H9 (cell line): ENCODE measurements around the gene FXYD1. TPM values are rescaled to one million over a fixed set of nuclear protein-coding genes. Genes with fewer than 3 reads are reported as not detected.

Source experiments
- DNase-seq: peaks from one replicate; pipeline ENCODE4 v3.0.0-alpha.2; 2017
- H2AFZ ChIP-seq: one replicate; pipeline ENCODE4 v1.6.1; 2013; ENCODE audit warnings: mild to moderate bottlenecking, low read length, control low read depth, moderate library complexity
- H2AK5ac ChIP-seq: 2 replicates; pipeline ENCODE4 v1.6.1; 2013; ENCODE audit warnings: low read length, control low read depth, mixed read lengths; ENCODE audit not compliant: insufficient read length
- H2BK120ac ChIP-seq: one replicate; pipeline ENCODE4 v1.6.1; 2013; ENCODE audit warnings: low read depth, mild to moderate bottlenecking, low read length, control low read depth, inconsistent platforms; ENCODE audit not compliant: poor library complexity, severe bottlenecking
- H2BK12ac ChIP-seq: 2 replicates; pipeline ENCODE4 v1.6.1; 2013; ENCODE audit warnings: low read length, control low read depth, mixed read lengths, low read depth; ENCODE audit not compliant: insufficient read length
- H2BK15ac ChIP-seq: 2 replicates; pipeline ENCODE4 v1.6.1; 2013; ENCODE audit warnings: low read depth, low read length, control low read depth
- H2BK20ac ChIP-seq: one replicate; pipeline ENCODE4 v1.6.1; 2013; ENCODE audit warnings: low read depth, mild to moderate bottlenecking, low read length, control low read depth, inconsistent platforms; ENCODE audit not compliant: poor library complexity, severe bottlenecking
- H2BK5ac ChIP-seq: 2 replicates; pipeline ENCODE4 v1.6.1; 2013; ENCODE audit warnings: low read length, control low read depth, mixed read lengths; ENCODE audit not compliant: insufficient read length
- H3K14ac ChIP-seq: 2 replicates; pipeline ENCODE4 v1.6.1; 2013; ENCODE audit warnings: low read length, control low read depth; ENCODE audit not compliant: insufficient read depth
- H3K18ac ChIP-seq: 2 replicates; pipeline ENCODE4 v1.6.1; 2013; ENCODE audit warnings: low read depth, mild to moderate bottlenecking, mixed read lengths, low read length, control low read depth; ENCODE audit not compliant: insufficient read length
- H3K23ac ChIP-seq: 2 replicates; pipeline ENCODE4 v1.6.1; 2013; ENCODE audit warnings: low read length, control low read depth, mixed read lengths, low read depth; ENCODE audit not compliant: insufficient read length
- H3K23me2 ChIP-seq: 2 replicates; pipeline ENCODE4 v1.6.1; 2013; ENCODE audit warnings: low read depth, mild to moderate bottlenecking, mixed read lengths, low read length, control low read depth; ENCODE audit not compliant: insufficient read length, poor library complexity, severe bottlenecking
- H3K27ac ChIP-seq: 2 replicates; pipeline ENCODE4 v1.5.1; 2013; ENCODE audit warnings: low read length, control low read depth, mixed read lengths, low read depth; ENCODE audit not compliant: insufficient read length
- H3K27me3 ChIP-seq: 2 replicates; pipeline ENCODE4 v1.6.1; 2013; ENCODE audit warnings: low read length, control low read depth, inconsistent platforms; ENCODE audit not compliant: insufficient read depth
- H3K4ac ChIP-seq: 2 replicates; pipeline ENCODE4 v1.6.1; 2013; ENCODE audit warnings: low read depth, mild to moderate bottlenecking, control low read depth, inconsistent platforms, low read length, moderate library complexity
- H3K4me1 ChIP-seq: 2 replicates; pipeline ENCODE4 v1.6.1; 2013; ENCODE audit warnings: low read length, control low read depth, inconsistent platforms; ENCODE audit not compliant: insufficient read depth
- H3K4me2 ChIP-seq: 2 replicates; pipeline ENCODE4 v1.6.1; 2013; ENCODE audit warnings: low read length, control low read depth, mixed read lengths; ENCODE audit not compliant: insufficient read length, insufficient read depth
- H3K56ac ChIP-seq: 2 replicates; pipeline ENCODE4 v1.6.1; 2013; ENCODE audit warnings: low read depth, mild to moderate bottlenecking, mixed read lengths, low read length, control low read depth; ENCODE audit not compliant: insufficient read length
- H3K79me1 ChIP-seq: 2 replicates; pipeline ENCODE4 v1.6.1; 2013; ENCODE audit warnings: low read depth, mild to moderate bottlenecking, moderate library complexity, low read length, control low read depth, inconsistent platforms; ENCODE audit not compliant: insufficient read depth, poor library complexity, severe bottlenecking
- H3K79me2 ChIP-seq: 2 replicates; pipeline ENCODE4 v1.6.1; 2013; ENCODE audit warnings: low read length, control low read depth, inconsistent platforms; ENCODE audit not compliant: insufficient read depth
- H3K9ac ChIP-seq: 2 replicates; pipeline ENCODE4 v1.6.1; 2013; ENCODE audit warnings: low read length, control low read depth, mixed read lengths; ENCODE audit not compliant: insufficient read length; ENCODE audit errors: extremely low read depth
- H3K9me3 ChIP-seq: one replicate; pipeline ENCODE4 v1.6.1; 2013; ENCODE audit warnings: low read depth, low read length, inconsistent platforms; ENCODE audit not compliant: control insufficient read depth
- H3T11ph ChIP-seq: one replicate; pipeline ENCODE4 v1.6.1; 2013; ENCODE audit warnings: mild to moderate bottlenecking, low read length, control low read depth, inconsistent platforms
- H4K20me1 ChIP-seq: one replicate; pipeline ENCODE4 v1.6.1; 2013; ENCODE audit not compliant: control insufficient read depth, insufficient read length, insufficient read depth
- H4K5ac ChIP-seq: 2 replicates; pipeline ENCODE4 v1.6.1; 2013; ENCODE audit warnings: low read depth, mild to moderate bottlenecking, mixed read lengths, low read length, control low read depth; ENCODE audit not compliant: insufficient read length
- H4K8ac ChIP-seq: replicated peaks from 2 replicates; pipeline ENCODE4 v1.6.1; 2013; ENCODE audit warnings: low read length, control low read depth, mixed read lengths, low read depth; ENCODE audit not compliant: insufficient read length
- H4K91ac ChIP-seq: 2 replicates; pipeline ENCODE4 v1.6.1; 2013; ENCODE audit warnings: low read depth, mild to moderate bottlenecking, moderate library complexity, mixed read lengths, low read length, control low read depth; ENCODE audit not compliant: insufficient read length
- H3K27ac Mint-ChIP-seq, 3 experiments: 2 replicates in 2 of 3; 3 replicates in 1 of 3; pipeline ENCODE4 v1.8.0; 2020 to 2021; ENCODE audit warnings: mixed read lengths in 3 of 3, mild to moderate bottlenecking in 1 of 3, moderate library complexity in 1 of 3
- H3K27me3 Mint-ChIP-seq: 2 replicates; pipeline ENCODE4 v1.8.0; 2021; ENCODE audit warnings: low read depth, mild to moderate bottlenecking, moderate library complexity, mixed read lengths
- H3K36me3 Mint-ChIP-seq, 3 experiments: 2 replicates in 2 of 3; 3 replicates in 1 of 3; pipeline ENCODE4 v1.8.0; 2020 to 2021; ENCODE audit warnings: low read depth in 3 of 3, mixed read lengths in 3 of 3; ENCODE audit not compliant: insufficient read depth in 1 of 3
- H3K4me1 Mint-ChIP-seq, 2 experiments: 2 replicates each; pipeline ENCODE4 v1.8.0; 2020; ENCODE audit warnings: mixed read lengths in 2 of 2
- H3K4me3 Mint-ChIP-seq, 2 experiments: 2 replicates in 1 of 2; 3 replicates in 1 of 2; pipeline ENCODE4 v1.8.0; 2020 to 2021; ENCODE audit warnings: mild to moderate bottlenecking in 2 of 2, mixed read lengths in 2 of 2, moderate library complexity in 1 of 2
- H3K9me3 Mint-ChIP-seq, 2 experiments: 2 replicates in 1 of 2; 3 replicates in 1 of 2; pipeline ENCODE4 v1.8.0; 2020; ENCODE audit warnings: mild to moderate bottlenecking in 2 of 2, mixed read lengths in 2 of 2, moderate library complexity in 1 of 2
- CTCF ChIP-seq: fragments of 200-600 bp; sonication (generic); conservative IDR thresholded peaks from 3 replicates; pipeline ENCODE4 v1.8.0; 2021; ENCODE audit warnings: antibody characterized with exemption, mild to moderate bottlenecking
- WGBS: extraction: QIAGEN DNeasy Blood & Tissue Kit; methylation state at CpG from one replicate; pipeline ENCODE4 v1.1.7; 2013; ENCODE audit warnings: missing lambda C conversion rate, low lambda C conversion rate, mixed read lengths; ENCODE audit not compliant: insufficient read length; ENCODE audit errors: extremely low coverage; 5-methylcytosine and 5-hydroxymethylcytosine counted together
- total RNA-seq: library from RNA; stranded (reverse); gene quantifications from 2 replicates; pipeline ENCODE4 v1.2.1, GENCODE V29; 2021

Gene FXYD1
- total RNA-seq, 1 experiment from 2014 or later = 7.7 TPM

DNA sequence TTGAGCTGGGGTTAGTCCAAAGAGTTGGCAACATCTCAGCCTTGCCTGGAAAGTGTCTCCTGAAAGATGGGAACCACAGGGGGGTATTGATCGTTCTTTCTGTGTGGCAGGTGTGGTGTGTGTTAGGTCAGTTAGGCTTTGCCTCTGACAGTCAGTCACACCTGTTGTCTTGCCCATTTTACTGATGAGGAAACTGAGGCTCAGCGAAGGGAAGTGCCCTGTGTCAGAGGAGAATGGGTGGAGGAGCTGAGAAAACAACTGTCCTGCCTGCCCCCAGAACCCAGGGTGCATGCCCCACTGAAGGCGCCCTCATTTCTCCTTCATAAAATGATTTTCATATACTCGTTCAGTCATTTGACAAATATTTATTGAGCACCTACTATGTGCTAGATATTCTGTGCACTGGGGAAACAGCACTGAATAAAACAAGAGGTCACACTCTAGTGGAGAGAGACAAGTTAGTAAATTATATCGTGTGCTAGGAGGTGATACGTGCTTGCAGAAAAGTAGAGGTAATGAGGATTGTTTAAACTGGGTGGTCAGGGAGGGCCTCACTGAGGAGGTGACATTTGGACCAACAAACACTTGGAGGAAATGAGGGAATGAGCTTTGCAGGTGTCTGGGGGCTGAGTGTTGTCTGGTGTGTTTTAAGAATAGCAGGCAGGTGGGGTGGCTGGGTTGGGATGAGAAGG lies 17.5 kb downstream of the FXYD1 start:
- Histone ChIP-seq H3K18ac (no peak overlapping the region), H3K4ac (no peak overlapping the region), H4K20me1 (no peaks in the 10 kb centered on the region), H3K79me1 (no peaks in the 10 kb centered on the region), H2BK15ac (no peak overlapping the region), H3T11ph (no peak overlapping the region), H4K91ac (no peak overlapping the region), H3K23ac (no peak overlapping the region), H4K8ac (no peak overlapping the region), H3K27ac (no peak overlapping the region), H3K27me3 (no peaks in the 10 kb centered on the region), H3K4me1 (peaks cover 2% of the 10 kb centered on the region; the same call in 1 of the 2 replicates), H4K5ac (no peak overlapping the region), H3K4me2 (peak overlapping the region; percentile 68), H3K14ac (no peak overlapping the region; the same call in 1 of the 2 replicates), H3K23me2 (peaks cover 19% of the 10 kb centered on the region), H2AK5ac (no peak overlapping the region), H2AFZ (no peak overlapping the region), H3K79me2 (no peaks in the 10 kb centered on the region; the same call in 1 of the 2 replicates), H2BK20ac (no peak overlapping the region), H2BK120ac (no peak overlapping the region), H3K56ac (no peak overlapping the region), H2BK12ac (no peak overlapping the region), H3K9ac (no peak overlapping the region), H3K9me3 (no peaks in the 10 kb centered on the region), H2BK5ac (no peak overlapping the region)
- H3K9me3 Mint-ChIP-seq = no peaks in the 10 kb centered on the region; a peak in 3 of 5 replicates
- DNase-seq = no peak
- peaks cover 30 to 40% (median 34%) of the 10 kb centered on the region in 3 experiments; a peak in 6 of 7 replicates for H3K36me3 Mint-ChIP-seq
- peaks cover 37 to 45% of the 10 kb centered on the region in 2 experiments for H3K4me1 Mint-ChIP-seq
- peak overlapping the region; percentile 93 to 97 for H3K4me3 Mint-ChIP-seq
- no peak overlapping the region for H3K27ac Mint-ChIP-seq
- TF ChIP-seq CTCF = no peak
- H3K27me3 Mint-ChIP-seq = peaks cover 2% of the 10 kb centered on the region; the same call in 1 of the 2 replicates
- WGBS = no CpG with 5 or more reads among the region's 6 CpGs
